Erythroblast (primary cell): Measurements from ENCODE around the gene NECAB3.

Source experiments
- GATA1 ChIP-seq: IDR thresholded peaks from 2 replicates; pipeline ENCODE4 v1.6.1; 2011; ENCODE audit warnings: low read depth, mild to moderate bottlenecking, control low read depth, low read length, moderate library complexity
- POLR2A ChIP-seq: IDR thresholded peaks from 2 replicates; pipeline ENCODE4 v1.6.1; 2011; ENCODE audit warnings: mild to moderate bottlenecking, low read length

DNA sequence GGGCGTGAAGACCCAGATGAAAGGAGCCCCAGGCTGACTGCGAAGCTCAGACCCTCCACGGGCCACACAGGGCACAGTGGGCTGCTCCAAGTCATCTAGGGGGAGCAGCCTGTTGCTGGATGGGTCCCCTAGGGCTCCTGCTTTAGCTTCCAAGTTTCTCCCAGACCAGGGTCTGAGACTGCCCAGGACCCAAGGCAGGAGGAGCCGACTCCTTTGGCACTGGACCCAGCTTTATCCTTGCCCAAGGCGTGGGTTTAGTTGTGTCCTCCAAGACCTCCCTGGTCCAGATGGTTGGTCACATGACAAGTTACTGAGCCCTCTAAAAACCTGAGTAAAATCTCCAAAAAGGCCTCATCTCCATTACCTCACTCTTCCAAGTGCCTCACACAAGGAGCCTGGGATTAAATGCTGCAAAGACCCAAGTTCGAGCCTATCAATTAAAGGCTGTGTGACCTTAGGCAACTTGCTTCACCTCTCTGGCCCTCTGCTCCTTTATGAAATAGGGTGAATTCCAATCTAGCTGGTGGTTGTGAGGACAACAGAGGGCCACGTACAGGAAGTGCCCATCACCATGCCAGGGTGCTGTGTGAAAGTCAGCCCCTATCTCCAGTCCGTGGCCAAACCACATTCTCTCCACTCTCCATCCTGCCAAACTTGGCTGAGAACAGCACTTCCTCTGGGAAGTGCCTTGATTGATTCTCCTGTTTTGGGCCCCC, 2.5 kb downstream of the NECAB3 start:
- TF ChIP-seq POLR2A: no peak
- TF ChIP-seq GATA1: no peak
